ENCODE data around the gene FAM209B. TPM values are rescaled to one million over a fixed set of nuclear protein-coding genes. Genes with fewer than 3 reads are reported as not detected.

FAM209B gene
- total RNA-seq, 4 donors from 2014 or later = not detected

DNA sequence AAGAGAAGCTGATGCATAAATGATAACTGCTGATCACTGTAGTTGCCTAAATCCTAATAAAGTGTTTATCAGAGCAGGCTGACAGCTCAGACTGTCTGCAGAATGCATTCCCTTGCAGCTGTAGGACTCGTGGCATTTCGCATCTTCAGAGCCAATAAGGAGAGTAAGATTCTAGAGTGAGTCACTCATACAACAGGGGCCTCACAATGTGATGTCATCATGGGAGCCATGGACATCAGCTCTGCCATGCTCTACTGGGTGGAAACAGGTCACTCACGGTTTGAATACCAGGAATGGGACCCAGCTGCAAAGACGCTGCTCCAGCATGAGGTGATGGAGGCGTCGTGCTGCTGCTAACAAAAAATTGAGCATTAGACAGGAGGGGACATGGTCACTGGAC is 7.4 kb downstream of the FAM209B start:
- TF ChIP-seq, protein P1, sequence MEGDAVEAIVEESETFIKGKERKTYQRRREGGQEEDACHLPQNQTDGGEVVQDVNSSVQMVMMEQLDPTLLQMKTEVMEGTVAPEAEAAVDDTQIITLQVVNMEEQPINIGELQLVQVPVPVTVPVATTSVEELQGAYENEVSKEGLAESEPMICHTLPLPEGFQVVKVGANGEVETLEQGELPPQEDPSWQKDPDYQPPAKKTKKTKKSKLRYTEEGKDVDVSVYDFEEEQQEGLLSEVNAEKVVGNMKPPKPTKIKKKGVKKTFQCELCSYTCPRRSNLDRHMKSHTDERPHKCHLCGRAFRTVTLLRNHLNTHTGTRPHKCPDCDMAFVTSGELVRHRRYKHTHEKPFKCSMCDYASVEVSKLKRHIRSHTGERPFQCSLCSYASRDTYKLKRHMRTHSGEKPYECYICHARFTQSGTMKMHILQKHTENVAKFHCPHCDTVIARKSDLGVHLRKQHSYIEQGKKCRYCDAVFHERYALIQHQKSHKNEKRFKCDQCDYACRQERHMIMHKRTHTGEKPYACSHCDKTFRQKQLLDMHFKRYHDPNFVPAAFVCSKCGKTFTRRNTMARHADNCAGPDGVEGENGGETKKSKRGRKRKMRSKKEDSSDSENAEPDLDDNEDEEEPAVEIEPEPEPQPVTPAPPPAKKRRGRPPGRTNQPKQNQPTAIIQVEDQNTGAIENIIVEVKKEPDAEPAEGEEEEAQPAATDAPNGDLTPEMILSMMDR (IDR thresholded peaks at IDR 0.05; ENCODE audit: low read depth) = no peak

- TF ChIP-seq, protein P1 (IDR thresholded peaks at IDR 0.05; ENCODE audit: low read depth) = no peak
These were observed 9.5 kb downstream of the FAM209B start for GRCh38 chr20:56542489-56543030.

DNA sequence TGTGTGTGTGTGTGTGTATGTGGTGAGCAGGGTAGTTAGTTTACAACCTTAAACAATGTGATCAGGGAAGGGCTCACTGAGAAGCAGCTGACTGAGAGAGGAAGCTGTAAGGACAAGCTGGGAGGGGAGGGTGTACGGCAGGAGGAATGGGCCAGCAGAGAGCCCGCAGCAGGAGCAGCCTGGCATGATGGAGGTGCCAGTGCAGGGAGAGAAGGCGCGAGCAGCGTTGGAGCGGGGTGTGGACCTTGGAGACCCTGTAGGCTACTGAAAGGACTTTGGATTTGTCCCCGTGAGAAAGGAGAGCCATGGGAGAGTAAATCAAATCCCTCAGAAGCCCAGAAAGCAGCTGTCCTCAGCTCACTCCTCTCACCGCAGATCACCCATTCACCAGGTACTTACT is 18.5 kb downstream of the FAM209B start:
- TF ChIP-seq, protein P1 (IDR thresholded peaks at IDR 0.05; ENCODE audit: low read depth) = no peak

- TF ChIP-seq, protein P1 (IDR thresholded peaks at IDR 0.05; ENCODE audit: low read depth) = no peak
These were observed 20.0 kb downstream of the FAM209B start for GRCh38 chr20:56552911-56553629.

GRCh38 chr20:56554869-56555268 is 21.8 kb downstream of the FAM209B start:
- TF ChIP-seq, protein P1 (IDR thresholded peaks at IDR 0.05; ENCODE audit: low read depth) = no peak

GRCh38 chr20:56558968-56559367 is 25.9 kb downstream of the FAM209B start:
- TF ChIP-seq, protein P1 (IDR thresholded peaks at IDR 0.05; ENCODE audit: low read depth) = no peak

GRCh38 chr20:56565511-56565910 is 32.5 kb downstream of the FAM209B start:
- TF ChIP-seq, protein P1 (IDR thresholded peaks at IDR 0.05; ENCODE audit: low read depth) = no peak

Measured in subcutaneous adipose tissue (tissue), 4 donors.